ENCODE data around the gene INTS7. TPM values are rescaled to one million over a fixed set of nuclear protein-coding genes. Genes with fewer than 3 reads are reported as not detected.
"Not testable (repeated sequence)": the region's sequence is repeated elsewhere in the genome, so short reads cannot be mapped to it uniquely, and the experiment has no call there.

Gene INTS7
- total RNA-seq, 1 donor from 2014 or later: 8.2 TPM

- DNase-seq: no peak
- intact Hi-C loops (cut with DNase I): loop anchor here (10.0 kb wide), 1 partner anchor 253 kb away; no protein-coding TSS in a partner anchor
- ATAC-seq (ENCODE audit: poor library complexity): no peak
Observed at GRCh38 chr1:211947396-211948295, 87.7 kb downstream of the INTS7 start.

- ATAC-seq (ENCODE audit: poor library complexity): peak; percentile 92
- DNase-seq: no peak
- intact Hi-C loops (cut with DNase I): loop anchor here (10.0 kb wide), 1 partner anchor 250 kb away; no protein-coding TSS in a partner anchor
Observed at GRCh38 chr1:211944733-211945500, 90.4 kb downstream of the INTS7 start.

- no peak for ATAC-seq (ENCODE audit: poor library complexity)
- no peak for DNase-seq
- intact Hi-C loops (cut with DNase I): loop anchor here (10.0 kb wide), 1 partner anchor 248 kb away; no protein-coding TSS in a partner anchor
Observed at GRCh38 chr1:211942583-211942982, 92.8 kb downstream of the INTS7 start.

- intact Hi-C loops (cut with DNase I): loop anchor here (10.0 kb wide), 1 partner anchor 245 kb away; no protein-coding TSS in a partner anchor
- no peak for DNase-seq
- no peak for ATAC-seq (ENCODE audit: poor library complexity)
Observed at GRCh38 chr1:211939876-211940468, 95.4 kb downstream of the INTS7 start.

GRCh38 chr1:211938561-211938997 is 96.8 kb downstream of the INTS7 start:
- intact Hi-C loops (cut with DNase I): no loop called here
- peak; percentile 66 for ATAC-seq (ENCODE audit: poor library complexity)
- no peak for DNase-seq

GRCh38 chr1:211937422-211937821 is 97.9 kb downstream of the INTS7 start:
- intact Hi-C loops (cut with DNase I); ATAC-seq (ENCODE audit: poor library complexity); DNase-seq: not testable (repeated sequence)

GRCh38 chr1:211935448-211935970 is 99.8 kb downstream of the INTS7 start:
- intact Hi-C loops (cut with DNase I): no loop called here
- ATAC-seq (ENCODE audit: poor library complexity): no peak
- DNase-seq: no peak

GRCh38 chr1:211933946-211934714 is 101.2 kb downstream of the INTS7 start:
- ATAC-seq (ENCODE audit: poor library complexity): no peak
- DNase-seq: no peak
- intact Hi-C loops (cut with DNase I): no loop called here

GRCh38 chr1:211932933-211933254 is 102.5 kb downstream of the INTS7 start:
- DNase-seq (no peak), ATAC-seq (ENCODE audit: poor library complexity) (peak; percentile 27)
- intact Hi-C loops (cut with DNase I): no loop called here

GRCh38 chr1:211932231-211932932 is 103.0 kb downstream of the INTS7 start:
- intact Hi-C loops (cut with DNase I): no loop called here
- DNase-seq (no peak), ATAC-seq (ENCODE audit: poor library complexity) (peak; percentile 47)

GRCh38 chr1:211929683-211930082 is 105.7 kb downstream of the INTS7 start:
- no peak for DNase-seq
- intact Hi-C loops (cut with DNase I): no loop called here
- no peak for ATAC-seq (ENCODE audit: poor library complexity)

GRCh38 chr1:211928993-211929637 is 106.2 kb downstream of the INTS7 start:
- intact Hi-C loops (cut with DNase I): no loop called here
- no peak for DNase-seq
- peak; percentile 72 for ATAC-seq (ENCODE audit: poor library complexity)

GRCh38 chr1:211928290-211928801 is 107.0 kb downstream of the INTS7 start:
- ATAC-seq (ENCODE audit: poor library complexity) (no peak), DNase-seq (no peak)
- intact Hi-C loops (cut with DNase I): no loop called here

GRCh38 chr1:211925016-211925415 is 110.3 kb downstream of the INTS7 start:
- intact Hi-C loops (cut with DNase I): no loop called here
- no peak for DNase-seq
- ATAC-seq (ENCODE audit: poor library complexity): no peak

- ATAC-seq (ENCODE audit: poor library complexity) (no peak), DNase-seq (no peak)
- intact Hi-C loops (cut with DNase I): no loop called here
Observed at GRCh38 chr1:211924256-211924655, 111.1 kb downstream of the INTS7 start.

GRCh38 chr1:211923095-211923494 is 112.3 kb downstream of the INTS7 start:
- DNase-seq (no peak), ATAC-seq (ENCODE audit: poor library complexity) (no peak)
- intact Hi-C loops (cut with DNase I): no loop called here

GRCh38 chr1:211921579-211922095 is 113.7 kb downstream of the INTS7 start:
- no peak for DNase-seq
- intact Hi-C loops (cut with DNase I): no loop called here
- no peak for ATAC-seq (ENCODE audit: poor library complexity)
